ENCODE results near the gene CASKIN1.

Gene CASKIN1

GRCh38 chr16:2149630-2150417, 46.6 kb downstream of the CASKIN1 start:
- no peak for TF ChIP-seq FOXP2 (optimal IDR thresholded peaks at IDR 0.05; ENCODE audit: borderline replicate concordance, extremely low read depth, extremely low read length, insufficient read depth)
- no peak for TF ChIP-seq TAF1 (IDR thresholded peaks at IDR 0.05; ENCODE audit: borderline replicate concordance, insufficient read depth, low read length)
- no peak for TF ChIP-seq SIN3A (IDR thresholded peaks at IDR 0.05; ENCODE audit: borderline replicate concordance, insufficient read depth, low read length)
- TF ChIP-seq POLR2AphosphoS5 (IDR thresholded peaks at IDR 0.05; ENCODE audit: low read depth, low read length) = no peak
- TF ChIP-seq, protein P1, sequence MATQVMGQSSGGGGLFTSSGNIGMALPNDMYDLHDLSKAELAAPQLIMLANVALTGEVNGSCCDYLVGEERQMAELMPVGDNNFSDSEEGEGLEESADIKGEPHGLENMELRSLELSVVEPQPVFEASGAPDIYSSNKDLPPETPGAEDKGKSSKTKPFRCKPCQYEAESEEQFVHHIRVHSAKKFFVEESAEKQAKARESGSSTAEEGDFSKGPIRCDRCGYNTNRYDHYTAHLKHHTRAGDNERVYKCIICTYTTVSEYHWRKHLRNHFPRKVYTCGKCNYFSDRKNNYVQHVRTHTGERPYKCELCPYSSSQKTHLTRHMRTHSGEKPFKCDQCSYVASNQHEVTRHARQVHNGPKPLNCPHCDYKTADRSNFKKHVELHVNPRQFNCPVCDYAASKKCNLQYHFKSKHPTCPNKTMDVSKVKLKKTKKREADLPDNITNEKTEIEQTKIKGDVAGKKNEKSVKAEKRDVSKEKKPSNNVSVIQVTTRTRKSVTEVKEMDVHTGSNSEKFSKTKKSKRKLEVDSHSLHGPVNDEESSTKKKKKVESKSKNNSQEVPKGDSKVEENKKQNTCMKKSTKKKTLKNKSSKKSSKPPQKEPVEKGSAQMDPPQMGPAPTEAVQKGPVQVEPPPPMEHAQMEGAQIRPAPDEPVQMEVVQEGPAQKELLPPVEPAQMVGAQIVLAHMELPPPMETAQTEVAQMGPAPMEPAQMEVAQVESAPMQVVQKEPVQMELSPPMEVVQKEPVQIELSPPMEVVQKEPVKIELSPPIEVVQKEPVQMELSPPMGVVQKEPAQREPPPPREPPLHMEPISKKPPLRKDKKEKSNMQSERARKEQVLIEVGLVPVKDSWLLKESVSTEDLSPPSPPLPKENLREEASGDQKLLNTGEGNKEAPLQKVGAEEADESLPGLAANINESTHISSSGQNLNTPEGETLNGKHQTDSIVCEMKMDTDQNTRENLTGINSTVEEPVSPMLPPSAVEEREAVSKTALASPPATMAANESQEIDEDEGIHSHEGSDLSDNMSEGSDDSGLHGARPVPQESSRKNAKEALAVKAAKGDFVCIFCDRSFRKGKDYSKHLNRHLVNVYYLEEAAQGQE (IDR thresholded peaks at IDR 0.05; ENCODE audit: insufficient read depth in 1 of 2, low read depth in 2 of 2, low read length in 2 of 2) = no peak

DNA sequence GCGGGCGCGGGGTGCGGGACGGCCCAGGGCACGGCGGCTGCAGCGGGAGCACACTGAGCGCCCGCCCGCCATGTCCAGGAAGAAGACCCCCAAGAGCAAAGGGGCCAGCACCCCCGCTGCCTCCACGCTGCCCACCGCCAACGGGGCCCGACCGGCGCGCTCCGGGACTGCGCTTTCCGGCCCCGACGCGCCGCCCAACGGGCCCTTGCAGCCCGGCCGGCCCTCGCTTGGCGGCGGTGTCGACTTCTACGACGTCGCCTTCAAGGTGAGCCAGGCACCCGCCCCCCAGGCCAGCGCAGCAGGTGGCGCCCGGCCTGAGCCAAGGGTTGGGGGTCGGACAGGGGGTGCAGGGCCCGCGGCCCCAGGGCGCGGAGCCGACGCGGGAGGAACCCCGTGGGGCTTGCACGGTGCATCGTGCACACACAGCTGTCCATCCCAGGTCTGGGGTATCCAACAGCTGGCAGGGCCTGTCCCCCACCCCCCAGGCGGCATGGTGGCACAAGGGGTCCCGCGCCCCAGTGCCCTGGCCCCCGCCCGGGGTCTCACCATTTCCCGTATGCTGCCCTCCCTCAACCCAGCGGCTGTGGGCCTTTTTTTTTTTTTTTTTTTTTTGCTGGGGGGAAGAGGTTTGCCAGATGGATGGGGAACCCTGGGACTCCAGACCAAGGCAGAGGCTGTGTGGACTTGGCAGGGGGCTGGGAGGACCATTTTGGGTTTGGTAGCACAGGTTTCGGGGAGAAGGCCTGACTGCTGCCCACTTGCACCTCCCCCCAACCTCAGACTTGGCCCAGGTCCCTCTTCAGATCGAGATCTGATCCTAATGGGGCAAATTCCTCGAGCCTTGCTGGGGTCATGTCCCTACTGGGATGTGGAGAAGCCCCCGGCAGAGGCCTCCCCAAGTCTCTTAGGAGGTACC, 47.4 kb downstream of the CASKIN1 start:
- TF ChIP-seq POLR2AphosphoS5 (IDR thresholded peaks at IDR 0.05; ENCODE audit: low read depth, low read length) = no peak
- TF ChIP-seq FOXP2 (optimal IDR thresholded peaks at IDR 0.05; ENCODE audit: borderline replicate concordance, extremely low read depth, extremely low read length, insufficient read depth) = no peak
- TF ChIP-seq TAF1 (IDR thresholded peaks at IDR 0.05; ENCODE audit: borderline replicate concordance, insufficient read depth, low read length) = no peak

DNA sequence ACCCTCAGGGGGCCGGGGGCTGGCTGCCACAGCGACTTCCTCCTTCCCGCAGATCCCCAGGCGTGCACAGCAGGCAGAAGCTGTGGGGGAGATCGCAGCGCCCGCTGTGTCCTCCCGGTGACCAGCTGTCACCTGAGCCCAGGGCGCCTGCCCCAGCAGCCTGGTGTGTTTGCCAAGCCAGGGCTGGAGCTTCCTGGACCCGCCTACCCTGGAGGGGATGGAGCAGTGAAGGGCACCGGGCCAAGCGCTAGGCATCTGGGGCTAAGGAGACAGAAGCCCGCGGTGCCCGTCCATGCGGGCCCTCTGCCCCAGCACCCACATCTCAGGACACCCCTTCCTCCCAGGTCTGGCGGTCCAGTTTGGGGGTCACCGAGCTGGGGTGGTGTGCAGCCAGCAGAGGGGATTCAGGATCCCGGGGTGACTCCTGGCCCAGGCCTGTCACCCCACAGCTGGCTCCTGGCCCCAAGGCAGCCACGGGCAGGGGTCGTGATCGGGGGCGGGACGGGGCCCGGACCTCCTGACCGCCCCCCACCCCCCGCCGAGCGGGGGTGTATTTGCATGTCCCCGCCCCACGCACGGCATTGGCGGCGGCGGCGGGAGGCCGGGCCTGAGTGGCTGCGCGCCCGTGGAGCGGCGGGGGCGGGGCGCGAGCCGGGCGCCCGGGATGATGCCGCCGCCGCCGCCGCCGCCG, 48.3 kb downstream of the CASKIN1 start, which contains the start of gene RAB26:
Gene RAB26 (plus strand): TSS at position 645 of the 691 bp plus-strand sequence. CDS start 159 bp downstream, outside the sequence.
- TF ChIP-seq SIN3A (IDR thresholded peaks at IDR 0.05; ENCODE audit: borderline replicate concordance, insufficient read depth, low read length) (no peak), TAF1 (IDR thresholded peaks at IDR 0.05; ENCODE audit: borderline replicate concordance, insufficient read depth, low read length) (no peak), FOXP2 (optimal IDR thresholded peaks at IDR 0.05; ENCODE audit: borderline replicate concordance, extremely low read depth, extremely low read length, insufficient read depth) (no peak), POLR2AphosphoS5 (IDR thresholded peaks at IDR 0.05; ENCODE audit: low read depth, low read length) (no peak)
- TF ChIP-seq, protein P1 (IDR thresholded peaks at IDR 0.05; ENCODE audit: insufficient read depth in 1 of 2, low read depth in 2 of 2, low read length in 2 of 2) = no peak

DNA sequence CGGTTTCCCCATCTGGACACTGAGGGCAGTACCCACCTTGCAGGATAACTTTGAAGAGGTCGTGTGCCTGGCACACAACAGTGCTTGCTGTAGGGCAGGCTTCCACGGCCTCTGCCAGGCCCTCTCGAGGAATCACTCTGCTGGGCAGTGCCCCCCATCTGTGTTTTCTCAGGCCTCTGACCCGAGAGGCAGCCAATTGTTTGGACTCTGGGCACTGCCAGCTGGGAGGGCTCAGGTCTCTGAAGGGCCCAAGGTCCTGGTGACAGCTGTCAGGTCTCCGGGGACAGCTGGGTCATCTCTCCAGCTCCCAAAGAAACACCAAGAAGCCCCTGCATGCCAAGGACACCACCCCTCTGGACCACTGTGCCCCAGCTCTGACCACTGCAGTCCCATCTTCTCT, 49.0 kb downstream of the CASKIN1 start:
- no peak for TF ChIP-seq FOXP2 (optimal IDR thresholded peaks at IDR 0.05; ENCODE audit: borderline replicate concordance, extremely low read depth, extremely low read length, insufficient read depth)

- no peak for TF ChIP-seq FOXP2 (optimal IDR thresholded peaks at IDR 0.05; ENCODE audit: borderline replicate concordance, extremely low read depth, extremely low read length, insufficient read depth)
- no peak for TF ChIP-seq SIN3A (IDR thresholded peaks at IDR 0.05; ENCODE audit: borderline replicate concordance, insufficient read depth, low read length)
- no peak for TF ChIP-seq TAF1 (IDR thresholded peaks at IDR 0.05; ENCODE audit: borderline replicate concordance, insufficient read depth, low read length)
- TF ChIP-seq, protein P1 (IDR thresholded peaks at IDR 0.05; ENCODE audit: insufficient read depth in 1 of 2, low read depth in 2 of 2, low read length in 2 of 2) = no peak
- TF ChIP-seq POLR2AphosphoS5 (IDR thresholded peaks at IDR 0.05; ENCODE audit: low read depth, low read length) = no peak
Measured at GRCh38 chr16:2145843-2146242, 50.6 kb downstream of the CASKIN1 start.

Measured in PFSK-1 (cell line).